GM18907 (cell line): ENCODE measurements around the gene AEN.
A peak's percentile ranks its signal among the peaks of the same experiment; 100 is the strongest.

Source experiments
- ATAC-seq: cut with Tn5 transposase; IDR thresholded peaks from one replicate; pipeline ENCODE4 v1.9.1; 2021; ENCODE audit warnings: mild to moderate bottlenecking, moderate library complexity; ENCODE audit not compliant: unreplicated experiment

Gene AEN

GRCh38 chr15:88613074-88613944 lies 7.8 kb upstream of the AEN start:
- ATAC-seq, result no peak

DNA sequence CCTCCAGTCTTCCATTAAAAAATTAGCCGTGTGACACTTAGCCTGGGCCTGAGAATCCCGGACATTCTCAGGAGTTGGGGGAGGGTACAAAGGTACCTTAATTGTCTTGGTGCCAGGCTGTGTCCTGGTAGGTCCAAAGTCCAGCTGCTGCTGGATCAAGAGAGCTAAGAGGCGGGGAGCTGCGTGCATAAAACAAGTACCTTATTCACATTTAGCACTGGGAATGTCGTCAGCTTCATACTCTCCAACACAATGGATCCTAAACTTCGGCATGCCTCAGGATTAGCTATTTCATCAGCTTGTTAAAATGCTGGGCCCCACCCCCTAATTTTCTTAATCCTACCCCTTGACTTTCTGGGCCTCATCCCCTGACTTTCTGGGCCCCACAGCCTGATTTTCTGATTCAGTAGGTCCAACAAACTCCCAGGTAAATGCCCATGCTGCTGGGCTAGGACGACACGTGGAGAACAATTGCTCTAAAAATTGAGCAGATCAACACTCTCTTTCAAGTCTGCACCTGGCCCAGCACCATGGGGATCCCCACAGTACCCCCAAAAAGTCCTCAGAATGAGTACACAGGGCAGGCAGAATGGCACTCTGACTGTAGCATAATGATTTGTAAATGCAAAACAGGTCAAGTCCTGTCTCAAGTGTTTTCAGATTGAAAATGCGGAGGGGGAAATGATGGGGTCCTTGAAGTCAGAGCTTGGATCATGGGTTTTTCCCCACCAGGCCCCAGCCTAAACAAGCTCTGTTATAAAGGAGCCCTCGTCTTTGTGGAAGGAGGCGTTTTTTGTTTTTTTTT lies 5.6 kb upstream of the AEN start:
- ATAC-seq, result peak; percentile 60

DNA sequence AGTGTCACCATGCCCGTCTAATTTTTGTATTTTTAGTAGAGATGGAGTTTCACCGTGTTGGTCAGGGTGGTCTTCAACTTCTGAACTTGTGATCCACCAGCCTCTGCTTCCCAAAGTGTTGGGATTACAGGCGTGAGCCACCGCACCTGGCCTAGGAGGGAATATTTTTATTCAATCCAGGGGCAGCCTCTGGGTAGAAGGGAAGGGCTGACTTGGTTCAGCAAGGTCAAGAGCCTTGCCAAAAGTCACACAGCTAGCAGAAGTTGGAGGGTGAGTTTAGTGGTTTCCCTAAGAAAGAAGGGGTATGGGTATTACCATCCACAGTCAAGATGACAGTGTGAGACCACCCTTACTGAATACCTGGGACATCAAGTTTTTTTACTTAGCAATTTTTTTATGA lies 4.9 kb upstream of the AEN start:
- no peak for ATAC-seq

DNA sequence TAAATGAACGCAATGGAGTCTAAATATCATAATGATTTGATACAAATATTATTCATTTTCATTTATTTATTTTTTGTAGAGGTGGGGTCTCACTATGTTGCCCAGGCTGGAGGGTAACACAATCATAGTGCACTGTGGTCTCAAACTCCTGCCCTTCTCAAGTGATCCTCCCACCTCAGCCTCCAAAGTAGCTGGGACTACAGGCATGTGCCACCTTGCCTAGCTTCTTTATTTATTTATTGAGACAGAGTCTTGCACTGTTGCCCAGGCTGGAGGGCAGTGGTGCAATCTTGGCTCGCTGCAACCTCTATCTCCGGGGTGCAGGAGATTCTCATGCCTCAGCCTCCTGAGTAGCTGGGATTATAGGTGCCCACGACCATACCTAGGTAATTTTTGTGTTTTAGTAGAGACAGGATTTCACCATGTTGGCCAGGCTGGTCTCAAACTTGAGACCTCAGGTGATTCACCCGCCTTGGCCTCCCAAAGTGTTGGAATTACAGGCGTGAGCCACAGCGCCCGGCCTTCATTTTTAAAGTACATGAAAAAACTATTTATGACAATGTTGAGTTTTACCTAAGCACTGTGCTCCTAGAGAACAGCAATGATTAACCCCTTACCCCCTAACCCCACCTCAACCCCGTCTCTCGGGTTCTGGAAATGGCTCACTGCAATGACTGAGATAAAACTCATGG lies 4.0 kb upstream of the AEN start:
- ATAC-seq, result no peak

GRCh38 chr15:88617790-88618189 lies 3.4 kb upstream of the AEN start:
- ATAC-seq, result no peak

GRCh38 chr15:88618686-88619085 lies 2.5 kb upstream of the AEN start:
- ATAC-seq, result no peak

GRCh38 chr15:88619796-88620195 lies 1.3 kb upstream of the AEN start:
- ATAC-seq, result no peak

- ATAC-seq, result peak; percentile 35
These were observed 857 bp downstream of the AEN start for GRCh38 chr15:88621789-88622604.

DNA sequence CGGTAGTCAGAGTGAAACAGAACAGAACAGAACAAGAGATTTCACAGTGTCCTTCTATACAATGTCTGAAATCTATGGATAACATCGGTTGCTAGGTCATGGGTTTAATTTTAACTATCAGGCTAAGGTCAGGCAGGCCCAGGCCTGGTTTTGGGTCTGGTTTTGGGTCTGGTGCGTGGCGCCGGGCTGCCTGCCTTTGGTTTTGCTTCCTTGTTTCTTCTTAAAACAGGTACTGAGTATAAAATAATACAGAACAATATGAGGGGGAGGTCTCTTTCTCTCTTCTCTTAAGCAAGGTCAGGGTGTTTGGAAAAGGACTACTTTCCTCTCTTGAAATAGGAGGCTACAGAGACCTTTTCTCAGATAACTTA lies 1.4 kb downstream of the AEN start:
- ATAC-seq, result no peak

GRCh38 chr15:88623061-88623460 lies 1.9 kb downstream of the AEN start:
- no peak for ATAC-seq

DNA sequence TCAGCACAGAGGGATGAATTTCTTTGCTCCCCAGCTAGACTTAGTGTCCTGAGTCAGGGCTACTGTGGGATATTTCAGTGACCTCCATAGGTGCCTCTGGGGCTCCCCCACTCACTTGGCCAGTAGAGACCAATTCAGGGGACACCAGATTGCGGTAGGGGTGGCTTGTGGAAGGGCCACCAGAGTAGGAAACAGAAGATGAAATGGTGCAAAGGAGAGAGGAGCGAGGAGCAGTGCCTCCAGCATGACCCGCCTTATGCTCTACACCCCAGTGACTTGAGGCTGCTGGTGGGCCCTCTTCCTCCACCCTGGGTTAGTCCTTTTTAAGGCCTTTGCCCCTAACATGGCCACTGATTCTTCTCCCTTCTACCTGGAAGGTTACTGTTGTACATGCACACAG lies 2.5 kb downstream of the AEN start:
- ATAC-seq, result no peak

- ATAC-seq, result peak; percentile 34
These were observed 3.2 kb downstream of the AEN start for GRCh38 chr15:88624156-88624970.

- no peak for ATAC-seq
These were observed 3.9 kb downstream of the AEN start for GRCh38 chr15:88624971-88625490.

GRCh38 chr15:88625943-88626741 lies 5.0 kb downstream of the AEN start:
- no peak for ATAC-seq

DNA sequence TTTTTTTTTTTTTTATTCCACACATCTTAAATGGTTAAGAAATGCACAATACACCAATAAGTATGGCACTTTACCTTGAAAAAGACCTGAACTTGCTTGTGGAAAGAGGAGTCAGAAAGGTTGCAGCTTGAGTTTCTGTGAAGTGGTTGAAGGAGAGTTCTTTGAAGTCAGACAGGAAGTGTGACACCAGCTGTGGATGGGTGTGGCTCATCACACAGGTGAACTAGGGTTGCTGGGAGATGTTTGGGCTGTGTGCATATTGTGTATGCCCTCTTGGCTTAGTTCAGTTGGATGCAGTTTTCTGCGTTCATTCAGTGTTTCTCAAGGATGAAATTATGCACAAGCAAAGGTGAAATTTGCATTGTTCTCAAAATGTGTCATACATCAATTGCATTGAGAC lies 6.3 kb downstream of the AEN start:
- no peak for ATAC-seq

GRCh38 chr15:88628018-88628654 lies 7.0 kb downstream of the AEN start:
- no peak for ATAC-seq

GRCh38 chr15:88629071-88629470 lies 7.9 kb downstream of the AEN start:
- ATAC-seq, result no peak

- ATAC-seq, result no peak
These were observed 9.1 kb downstream of the AEN start for GRCh38 chr15:88630141-88630721.
